HG03025 (cell line): ENCODE results near the gene MED25.

Experiments used
- ATAC-seq: cut with Tn5 transposase; IDR thresholded peaks from one replicate; pipeline ENCODE4 v1.9.1; 2021; ENCODE audit warnings: mild to moderate bottlenecking, moderate library complexity; ENCODE audit not compliant: unreplicated experiment, low FRiP score

The MED25 gene

GRCh38 chr19:49795615-49796014, 22.5 kb upstream of the MED25 start:
- no peak for ATAC-seq

GRCh38 chr19:49798574-49798973, 19.5 kb upstream of the MED25 start:
- no peak for ATAC-seq

- no peak for ATAC-seq
Measured at GRCh38 chr19:49799271-49799797, 18.8 kb upstream of the MED25 start.

GRCh38 chr19:49799798-49800376, 18.2 kb upstream of the MED25 start:
- ATAC-seq = no peak

GRCh38 chr19:49800771-49801170, 17.3 kb upstream of the MED25 start:
- no peak for ATAC-seq

- ATAC-seq = no peak
Measured at GRCh38 chr19:49801401-49801888, 16.6 kb upstream of the MED25 start.

GRCh38 chr19:49801966-49802661, 16.0 kb upstream of the MED25 start:
- ATAC-seq = no peak

- ATAC-seq = no peak
Measured at GRCh38 chr19:49802836-49803528, 15.1 kb upstream of the MED25 start.

- ATAC-seq = no peak
Measured at GRCh38 chr19:49803529-49803856, 14.6 kb upstream of the MED25 start.

GRCh38 chr19:49805822-49806619, 12.1 kb upstream of the MED25 start:
- ATAC-seq = no peak

GRCh38 chr19:49806620-49806959, 11.5 kb upstream of the MED25 start:
- ATAC-seq = no peak

- no peak for ATAC-seq
Measured at GRCh38 chr19:49807058-49807903, 10.8 kb upstream of the MED25 start.

GRCh38 chr19:49807904-49808675, 10.0 kb upstream of the MED25 start:
- ATAC-seq = no peak

GRCh38 chr19:49808711-49809159, 9.4 kb upstream of the MED25 start:
- ATAC-seq = no peak

GRCh38 chr19:49809160-49809940, 8.7 kb upstream of the MED25 start:
- no peak for ATAC-seq

- ATAC-seq = no peak
Measured at GRCh38 chr19:49809941-49810389, 8.1 kb upstream of the MED25 start.

- ATAC-seq = no peak
Measured at GRCh38 chr19:49811328-49811727, 6.8 kb upstream of the MED25 start.

- no peak for ATAC-seq
Measured at GRCh38 chr19:49812452-49812996, 5.6 kb upstream of the MED25 start.
